GM19395 (cell line): Measurements from ENCODE around the gene COL4A5.

Experiments used
- ATAC-seq: cut with Tn5 transposase; IDR thresholded peaks from one replicate; pipeline ENCODE4 v1.9.1; 2021; ENCODE audit warnings: mild to moderate bottlenecking, moderate library complexity; ENCODE audit not compliant: unreplicated experiment

The COL4A5 gene

DNA sequence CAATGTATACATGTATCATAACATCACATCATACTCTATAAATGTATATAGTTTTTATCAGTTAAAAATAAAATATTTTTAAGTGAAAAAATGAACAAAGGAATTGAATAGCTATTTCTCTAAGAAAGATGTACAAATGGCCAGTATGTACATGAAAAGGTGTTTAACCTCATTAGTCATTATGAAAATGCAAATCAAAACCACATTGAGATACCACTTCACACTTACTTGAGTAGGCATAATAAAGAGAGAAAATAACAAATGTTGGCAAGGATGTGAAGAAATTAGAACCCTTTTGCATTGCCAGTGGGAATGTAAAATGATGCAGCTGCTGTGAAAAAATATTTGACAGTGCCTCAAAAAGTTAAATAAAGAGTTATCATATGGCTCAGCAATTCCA, 201.2 kb downstream of the COL4A5 start:
- ATAC-seq, result no peak

DNA sequence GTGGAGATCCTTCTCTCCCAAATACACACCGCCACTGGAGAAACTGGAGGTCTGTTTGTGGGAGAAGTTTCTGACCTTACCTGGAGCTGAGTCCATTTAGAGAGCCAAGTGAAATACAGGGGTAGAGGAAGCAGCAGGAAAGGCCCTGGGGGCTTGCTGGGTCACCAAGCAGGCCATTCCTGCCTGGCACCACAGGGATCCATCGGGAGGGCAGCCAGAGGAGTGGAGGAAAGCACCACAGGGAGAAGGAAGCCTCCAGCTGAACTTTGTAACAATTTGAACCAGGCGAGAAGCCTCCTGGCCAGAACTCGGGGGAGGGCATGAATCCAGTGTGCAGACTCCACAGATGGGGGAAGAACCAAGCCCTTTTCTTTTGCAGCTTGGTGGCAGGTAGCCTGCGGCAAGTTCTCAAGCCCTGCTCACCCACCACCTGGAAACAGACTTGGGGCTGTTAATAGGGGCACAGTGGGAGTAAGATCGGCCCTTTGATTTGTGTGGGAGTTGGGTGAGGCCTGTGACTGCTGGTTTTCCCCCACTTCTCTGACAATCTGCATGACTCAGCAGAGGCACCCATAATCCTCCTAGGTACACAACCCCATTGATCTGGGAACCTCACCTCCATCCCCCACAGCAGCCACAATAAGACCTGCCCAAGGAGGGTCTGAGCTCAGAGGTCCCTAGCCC, 202.1 kb downstream of the COL4A5 start:
- no peak for ATAC-seq

DNA sequence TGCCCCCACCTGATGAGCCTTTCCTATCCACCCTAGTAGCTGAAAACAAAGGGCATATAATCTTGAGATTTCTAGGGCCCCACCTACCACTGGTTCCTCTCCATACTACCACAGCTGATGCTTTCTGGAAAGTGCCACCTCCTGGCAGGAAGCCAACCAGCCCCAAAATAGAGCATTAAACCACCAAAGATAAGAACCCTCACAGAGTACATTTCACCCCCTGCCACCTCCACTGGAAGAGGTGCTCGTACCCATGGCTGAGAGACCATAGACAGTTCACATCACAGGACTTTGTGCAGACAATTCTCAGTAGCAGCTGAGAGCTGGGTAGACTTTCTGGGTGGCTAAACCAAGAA, 202.6 kb downstream of the COL4A5 start:
- no peak for ATAC-seq

DNA sequence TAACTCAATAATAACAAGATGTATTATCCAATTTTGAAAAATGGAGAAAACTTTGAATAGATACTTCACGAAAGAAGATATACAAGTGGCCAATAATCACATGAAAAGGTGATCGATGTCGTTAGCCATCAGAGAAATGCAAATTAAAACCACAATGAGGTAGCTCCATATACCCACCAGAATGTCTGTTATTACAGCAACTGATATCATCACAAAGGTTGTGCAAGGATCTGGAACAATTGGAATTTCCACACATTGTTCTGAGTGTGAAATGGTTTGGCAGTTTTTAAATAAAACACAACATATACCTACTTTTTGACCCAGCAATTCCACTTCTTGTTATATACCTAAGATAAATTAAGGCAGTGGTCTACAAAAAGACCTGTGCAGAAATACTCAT, 225.1 kb downstream of the COL4A5 start:
- no peak for ATAC-seq

DNA sequence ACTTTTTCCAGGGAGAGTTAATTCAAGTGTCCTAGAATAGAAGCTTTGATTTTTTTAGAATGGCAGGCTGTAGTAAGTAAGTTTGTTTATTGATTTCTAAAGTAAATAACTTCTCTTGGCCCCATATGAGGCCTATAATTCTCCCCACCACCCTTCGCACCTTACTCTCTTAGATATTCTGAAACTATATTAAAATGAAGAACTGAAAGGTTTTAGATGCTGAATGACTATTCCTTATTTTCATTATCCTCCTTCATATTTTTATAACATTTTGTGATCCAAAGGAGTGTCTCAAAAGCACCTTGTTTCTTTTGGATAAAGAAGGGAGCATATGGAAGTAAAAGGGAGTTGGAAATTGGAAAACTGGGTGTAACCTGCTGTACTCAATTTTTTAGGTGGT, 226.5 kb downstream of the COL4A5 start:
- no peak for ATAC-seq

DNA sequence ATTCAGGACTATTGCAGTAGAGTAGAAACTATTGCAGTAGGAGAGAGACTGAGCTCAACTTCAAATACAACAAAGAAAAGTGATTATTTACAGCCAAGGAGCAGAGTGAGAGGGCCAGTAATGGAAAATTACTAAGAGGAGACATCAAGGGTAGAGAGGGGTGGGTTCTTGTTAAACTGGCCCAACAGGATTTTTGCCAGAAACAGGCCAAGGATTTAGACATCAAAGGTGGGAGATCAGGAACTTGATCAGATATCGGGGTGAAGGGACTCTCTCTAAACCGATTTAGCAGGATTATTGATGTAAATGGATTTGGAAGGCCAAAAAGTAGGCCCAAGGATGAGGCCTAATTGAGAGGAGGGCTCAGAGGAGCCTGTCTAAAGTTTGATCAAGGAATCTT, 231.9 kb downstream of the COL4A5 start:
- ATAC-seq, result no peak

DNA sequence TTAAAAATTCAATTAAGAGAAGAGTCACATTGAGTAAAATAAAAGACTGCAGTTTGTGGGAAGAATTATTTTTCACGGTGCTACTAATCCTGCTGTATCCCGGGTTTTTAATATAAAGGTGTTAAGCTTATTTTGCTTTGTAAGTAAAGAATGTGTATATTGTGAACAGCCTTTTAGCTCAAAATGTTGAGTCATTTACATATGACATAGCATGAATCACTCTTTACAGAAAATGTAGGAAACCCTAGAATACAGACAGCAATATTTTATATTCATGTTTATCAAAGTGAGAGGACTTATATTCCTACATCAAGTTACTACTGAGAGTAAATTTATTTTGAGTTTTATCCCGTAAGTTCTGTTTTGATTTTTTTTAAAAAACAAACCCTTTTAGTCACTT, 257.1 kb downstream of the COL4A5 start:
- ATAC-seq, result no peak

DNA sequence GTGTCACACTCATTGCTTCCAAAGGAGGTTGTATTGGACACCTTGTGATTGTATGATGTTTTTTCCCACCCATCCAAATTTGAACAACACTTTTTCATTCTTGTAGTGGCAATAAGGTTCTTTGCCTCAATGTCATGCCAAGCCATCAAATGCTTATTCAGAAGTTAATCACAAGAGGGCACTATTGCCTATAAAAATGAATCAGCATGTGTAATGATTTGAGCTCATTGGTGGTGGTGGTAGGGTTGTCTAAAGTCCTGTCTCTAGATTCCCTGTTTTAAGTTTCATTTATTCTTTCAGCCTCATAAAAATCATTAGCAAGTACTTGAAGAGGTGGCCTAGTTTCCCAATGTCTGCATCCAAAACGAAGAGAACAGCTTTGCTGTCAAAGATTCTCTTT, 259.7 kb downstream of the COL4A5 start:
- ATAC-seq, result peak; percentile 67

DNA sequence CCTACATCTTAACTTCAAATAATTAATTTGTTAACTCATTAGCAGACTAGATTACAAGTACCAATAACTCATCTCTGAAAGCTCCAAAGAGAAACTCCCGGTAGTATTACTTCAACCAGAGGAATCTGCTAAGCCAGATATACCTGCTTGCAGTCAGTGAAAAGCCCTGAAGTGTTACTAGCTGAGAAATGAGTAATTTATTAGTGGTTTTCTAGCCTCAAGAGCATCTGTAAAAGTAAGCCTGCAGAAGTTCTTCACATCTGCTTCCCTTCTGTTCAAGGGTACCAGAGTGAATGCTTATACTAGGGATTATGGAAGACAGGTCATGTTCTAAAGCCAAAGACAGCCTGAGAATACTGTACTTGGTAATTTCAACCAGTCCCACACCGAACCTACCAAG, 262.0 kb downstream of the COL4A5 start:
- no peak for ATAC-seq

DNA sequence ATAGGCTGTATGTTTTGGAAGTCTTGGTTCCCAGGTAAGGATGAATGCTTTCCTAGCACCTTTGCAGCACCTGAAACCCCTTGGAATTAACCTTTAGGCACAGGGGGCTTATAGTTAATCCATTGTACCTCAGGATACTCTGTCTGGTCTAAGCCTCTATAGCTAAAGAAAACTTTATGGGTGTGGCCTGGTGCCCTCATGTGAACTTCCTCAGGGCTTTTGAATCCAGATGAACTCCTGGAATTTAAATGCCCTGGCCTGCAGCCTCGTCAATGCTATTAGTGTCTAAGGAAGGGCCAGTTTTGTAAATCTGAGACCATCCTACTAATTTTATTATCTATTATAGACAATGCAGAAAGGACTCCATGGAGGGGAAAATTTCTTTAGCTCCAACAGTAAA, 262.9 kb downstream of the COL4A5 start:
- no peak for ATAC-seq

DNA sequence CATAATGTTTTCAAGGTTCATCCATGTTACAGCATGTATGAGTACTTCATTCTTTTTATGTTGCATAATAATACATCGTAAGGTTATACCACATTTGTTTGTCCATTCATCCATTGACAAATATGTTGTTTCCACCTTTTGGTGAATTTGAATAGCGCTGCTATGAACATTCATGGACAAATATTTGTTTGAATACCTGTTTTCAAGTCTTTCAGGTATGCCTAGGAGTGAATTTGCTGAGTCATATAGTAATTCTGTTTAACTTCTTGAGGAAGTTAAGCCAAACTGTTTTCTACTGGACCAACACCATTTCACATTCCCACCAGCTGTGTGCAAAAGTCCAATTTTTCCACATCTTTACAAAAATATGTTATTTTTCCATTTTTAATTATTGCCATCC, 265.2 kb downstream of the COL4A5 start:
- ATAC-seq, result no peak

DNA sequence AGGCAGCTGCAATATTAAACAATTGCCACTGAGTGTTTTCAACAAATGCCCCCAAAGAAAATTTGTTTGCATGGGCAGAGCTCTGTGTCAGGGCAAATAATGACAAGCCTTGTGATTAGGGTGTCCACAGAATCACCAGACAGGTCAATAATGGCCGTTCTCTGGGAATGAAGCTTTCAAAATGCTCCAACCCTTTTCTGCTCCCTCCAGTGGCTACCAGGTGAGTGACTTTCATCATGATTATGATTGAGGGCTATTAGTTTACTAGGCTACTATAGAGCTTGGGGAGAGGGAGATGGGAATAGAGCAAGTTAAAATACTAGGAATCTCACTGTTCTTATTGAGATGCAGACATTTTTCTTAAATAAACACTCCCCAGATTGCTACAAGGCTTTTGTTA, 273.2 kb downstream of the COL4A5 start:
- ATAC-seq, result no peak

DNA sequence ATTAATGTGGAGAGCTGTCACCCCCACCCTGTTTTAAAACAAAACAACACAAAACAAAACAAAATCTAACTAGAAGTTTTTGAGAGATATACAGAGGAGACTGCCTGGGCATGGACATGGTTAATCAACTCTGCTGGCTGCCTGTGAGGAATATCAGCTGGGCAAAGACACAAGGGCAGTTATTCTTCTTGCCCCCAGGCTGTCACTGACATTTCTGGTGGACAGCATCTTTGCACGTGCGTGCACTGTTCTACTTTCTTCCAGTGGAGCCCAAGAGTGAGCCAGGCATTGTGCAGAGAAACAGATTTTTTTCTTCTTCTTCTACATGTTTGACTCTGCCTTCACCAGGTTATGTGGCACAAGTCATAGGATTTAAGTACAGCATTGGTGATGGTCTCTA, 282.9 kb downstream of the COL4A5 start:
- no peak for ATAC-seq

DNA sequence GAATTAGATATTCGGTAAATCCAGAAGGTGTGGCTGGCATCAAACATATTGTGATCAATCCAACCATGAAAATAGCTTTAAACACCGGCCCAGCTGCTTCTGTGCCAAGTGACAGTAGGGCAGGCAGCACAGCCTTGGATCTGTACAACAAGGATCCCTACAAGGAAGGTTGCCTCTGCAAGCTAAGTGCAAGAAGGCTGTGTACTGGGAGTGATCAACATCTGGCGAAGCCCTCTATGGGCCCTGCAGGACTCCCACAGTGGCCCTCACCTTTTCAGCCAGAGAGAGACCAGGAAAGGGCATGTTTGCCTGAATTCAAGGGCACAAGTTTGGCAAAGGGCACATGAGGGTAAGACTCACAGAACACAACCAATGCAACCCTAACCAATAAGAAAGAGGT, 287.1 kb downstream of the COL4A5 start:
- ATAC-seq, result no peak

DNA sequence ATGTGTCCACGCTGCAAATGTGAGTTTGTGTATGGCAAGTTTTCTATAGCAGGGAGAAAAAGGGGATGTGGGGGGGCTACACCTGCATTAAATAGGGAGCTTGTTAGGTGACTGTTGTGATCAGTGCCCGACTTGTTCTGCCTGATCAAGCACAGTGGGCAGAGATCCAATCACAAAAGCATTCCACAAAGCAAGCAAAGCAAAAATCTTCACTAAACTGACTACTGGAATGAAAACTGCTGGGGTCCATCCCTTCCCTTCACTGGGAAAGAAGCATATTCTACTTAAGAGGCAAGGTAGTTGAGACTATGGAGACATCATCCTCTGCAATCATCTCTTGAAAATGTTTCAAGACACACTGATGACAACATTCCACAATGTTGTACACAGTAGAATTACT, 291.5 kb downstream of the COL4A5 start:
- no peak for ATAC-seq

DNA sequence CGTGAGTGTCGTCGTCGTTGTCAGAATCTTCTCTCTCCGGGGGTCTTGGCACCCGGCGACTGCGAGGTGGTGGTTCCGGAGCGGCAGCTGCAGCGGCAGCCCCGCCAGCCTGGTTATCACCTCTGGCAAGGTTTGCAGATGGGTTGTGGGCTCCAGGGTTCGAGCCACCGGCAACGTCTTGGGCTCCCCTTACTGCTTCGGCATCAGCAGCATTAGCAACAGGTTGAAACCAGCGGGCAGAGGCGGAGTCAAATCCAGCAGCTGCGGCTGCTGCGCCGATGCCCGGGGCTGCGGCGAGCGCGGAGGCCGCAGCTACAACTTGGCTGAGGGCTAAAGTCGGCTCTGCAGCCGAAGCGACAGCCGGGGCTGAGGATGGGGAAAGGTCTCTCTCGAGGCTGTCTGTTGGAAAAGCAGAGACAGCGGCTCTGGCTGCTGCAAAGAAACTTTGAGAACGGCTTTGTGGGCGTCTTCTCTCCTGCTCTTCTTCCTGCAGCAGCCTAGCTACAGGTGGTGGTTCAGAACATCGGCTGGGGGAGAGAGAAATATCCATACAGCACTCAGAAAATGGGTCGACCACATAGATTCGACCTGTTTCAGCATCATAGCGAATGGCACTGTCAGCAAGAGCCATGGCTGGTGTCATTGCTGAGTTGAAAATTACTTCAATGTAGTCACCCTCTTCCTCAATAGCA, 293.1 kb downstream of the COL4A5 start:
- ATAC-seq, result no peak

DNA sequence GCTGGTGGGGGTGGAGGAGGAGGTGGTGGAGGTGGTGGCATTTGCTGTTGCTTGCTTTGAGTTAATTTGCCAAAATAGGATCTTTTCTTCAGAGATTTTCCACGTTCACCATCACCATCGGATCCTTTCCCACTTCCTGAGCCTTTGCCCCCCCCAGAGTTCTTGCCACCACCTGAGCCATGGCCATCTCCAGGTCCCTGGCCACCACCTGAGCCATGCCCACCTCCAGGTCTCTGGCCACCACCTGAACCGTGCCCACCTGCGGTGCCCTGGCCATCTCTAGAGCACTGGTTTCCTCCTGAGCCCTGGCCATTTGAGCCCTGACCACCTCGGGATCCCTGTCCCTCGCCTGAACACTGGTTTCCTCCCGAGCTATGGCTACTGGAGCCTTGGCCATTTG, 294.8 kb downstream of the COL4A5 start:
- ATAC-seq, result no peak

DNA sequence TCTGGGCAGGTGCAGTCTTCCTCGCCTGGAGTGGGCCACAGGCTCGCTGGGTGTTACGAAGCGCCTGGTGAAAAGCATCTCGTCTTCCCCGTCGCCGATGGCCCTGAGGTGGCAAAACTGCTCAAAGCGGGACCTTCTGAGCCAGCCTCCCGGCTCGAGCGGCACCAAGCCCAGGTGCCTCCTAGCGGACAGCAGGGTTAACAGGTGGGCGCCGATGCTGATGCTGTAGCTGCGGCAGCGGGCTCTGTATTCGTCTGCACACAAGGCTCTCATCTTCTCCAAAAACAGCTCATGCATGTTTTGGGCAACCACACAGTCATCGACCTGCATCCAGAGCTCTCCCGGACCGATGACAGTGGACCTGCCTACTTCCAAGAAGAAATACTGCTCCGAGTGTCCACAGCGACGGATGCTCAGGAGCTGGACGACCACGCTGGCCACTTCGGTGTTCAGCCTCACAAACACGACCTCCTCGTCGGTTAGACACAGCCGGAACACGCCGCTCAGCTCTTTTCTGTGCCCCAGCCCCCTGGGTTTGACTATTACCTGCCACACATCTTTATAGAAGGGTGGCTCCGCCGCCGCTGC, 295.5 kb downstream of the COL4A5 start:
- no peak for ATAC-seq

DNA sequence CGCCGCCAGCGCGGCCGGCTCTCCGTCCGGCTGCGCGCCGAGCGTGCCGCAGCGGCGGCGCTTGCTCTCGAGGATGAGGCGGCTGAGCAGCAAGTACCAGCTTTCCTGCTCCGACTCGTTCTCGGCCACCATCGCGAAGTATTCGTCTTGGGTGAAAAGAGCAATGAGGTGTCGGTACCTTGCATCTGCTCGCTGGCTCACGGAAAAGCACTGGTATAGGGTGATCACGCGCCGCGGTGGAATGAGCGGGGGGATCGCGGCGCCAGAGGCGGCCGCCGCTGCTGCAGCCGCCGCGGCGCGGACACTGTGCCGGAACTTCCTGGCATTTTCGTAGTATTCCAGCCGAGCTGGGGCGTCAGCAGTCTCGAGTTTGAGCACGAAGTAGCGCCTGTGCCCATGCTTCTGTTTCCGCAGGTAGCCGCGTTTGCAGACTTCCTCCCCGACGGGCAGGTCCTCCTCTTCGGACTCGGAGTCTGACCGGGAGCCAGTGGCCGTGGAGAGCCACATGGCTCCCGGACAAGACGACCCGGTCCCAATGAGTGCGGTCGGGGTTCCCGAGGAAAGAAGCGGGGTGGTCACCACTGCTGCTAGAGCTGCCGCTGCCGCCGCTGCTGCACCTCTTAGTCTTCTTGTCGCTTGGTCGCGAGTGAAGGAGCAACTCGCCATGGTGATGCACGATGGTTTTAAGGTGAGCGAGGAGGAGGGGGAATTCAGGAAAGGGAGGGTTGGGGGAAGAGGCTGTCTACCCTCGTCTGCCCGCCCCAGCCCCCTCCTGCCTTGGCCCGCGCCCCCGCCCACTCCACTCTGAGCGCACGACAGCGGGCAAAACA, 296.3 kb downstream of the COL4A5 start:
- no peak for ATAC-seq

DNA sequence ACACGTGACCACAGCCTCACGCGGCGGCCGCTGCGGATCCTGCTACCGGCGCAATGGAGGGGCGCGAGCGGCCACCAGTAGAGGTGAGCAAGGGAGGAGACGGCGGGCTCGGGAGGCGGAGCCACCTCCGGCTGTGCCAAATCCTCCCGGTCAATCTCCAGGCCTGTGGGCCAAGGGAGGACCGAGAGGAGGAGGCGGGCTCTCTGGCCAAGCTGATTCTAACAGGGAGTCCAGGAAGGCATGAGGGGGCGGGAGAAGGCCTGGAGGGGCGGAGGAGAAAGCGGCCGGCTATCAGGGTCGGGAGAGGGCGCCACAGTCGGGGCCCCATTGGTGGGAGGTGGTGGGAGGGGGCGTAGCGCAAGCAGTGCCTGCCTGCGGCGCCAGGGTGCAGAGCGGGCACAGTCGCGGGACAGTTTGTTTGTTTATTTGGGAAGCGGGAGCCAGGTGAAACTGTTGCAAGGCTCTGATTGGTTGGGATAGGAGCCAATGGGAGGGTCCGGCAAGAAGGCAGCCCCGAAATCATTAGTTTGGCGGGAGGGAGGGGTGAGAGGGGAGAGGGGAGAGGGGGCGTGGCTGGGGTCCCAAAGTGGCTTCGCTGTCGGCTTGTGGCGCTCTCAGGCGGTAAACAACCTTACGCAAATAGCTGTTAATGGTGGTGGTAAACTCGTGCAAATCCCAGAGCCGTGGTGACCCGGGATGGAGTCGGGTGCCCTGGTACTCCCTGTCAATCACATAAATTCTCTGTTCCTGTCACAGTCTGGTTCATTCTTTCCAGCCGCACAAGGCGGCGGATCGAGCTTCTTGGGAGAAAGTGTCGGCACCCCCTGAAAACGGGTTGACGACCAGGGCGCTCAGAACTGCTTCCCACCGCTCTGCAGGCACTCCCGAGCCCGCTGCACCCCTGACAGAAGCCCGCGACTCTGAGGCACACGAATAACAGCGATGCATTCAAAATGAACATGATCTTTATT, 297.2 kb downstream of the COL4A5 start, which contains the start of gene IRS4:
TSS of gene IRS4 (minus strand) at position 55 of the 971 bp plus-strand sequence.
- no peak for ATAC-seq
